GM12878 (cell line): ENCODE measurements around the gene TESK2.

ENCODE experiments used
- CREB1 ChIP-seq: IDR thresholded peaks from 2 replicates; pipeline ENCODE4 v1.6.1; 2012; ENCODE audit warnings: low read depth, mild to moderate bottlenecking, inconsistent platforms
- DPF2 ChIP-seq: fragments of 450-650 bp; IDR thresholded peaks from 2 replicates; pipeline ENCODE4 v1.6.1; 2017; ENCODE audit warnings: mild to moderate bottlenecking
- SRF ChIP-seq, 2 experiments: IDR thresholded peaks; 2 replicates each; pipeline ENCODE4 v1.6.1; 2011; ENCODE audit warnings: low read depth in 2 of 2, low read length in 2 of 2, mild to moderate bottlenecking in 1 of 2, moderate library complexity in 1 of 2
- TF ChIP-seq, protein P1 (sequence below): fragments of 450-650 bp; IDR thresholded peaks from 2 replicates; pipeline ENCODE4 v1.6.1; 2017; ENCODE audit warnings: antibody characterized with exemption, mild to moderate bottlenecking, moderate library complexity
- TF ChIP-seq, protein P2 (sequence below), 3 experiments: IDR thresholded peaks in 2 of 3; conservative IDR thresholded peaks in 1 of 3; 2 replicates each; pipeline ENCODE4 v1.5.1; 2011; ENCODE audit warnings: low read depth in 3 of 3, low read length in 3 of 3, mild to moderate bottlenecking in 3 of 3, control low read depth in 2 of 3, moderate library complexity in 2 of 3, inconsistent platforms in 1 of 3, mixed read lengths in 1 of 3; ENCODE audit not compliant: control insufficient read depth in 2 of 3, insufficient read depth in 1 of 3; ENCODE audit errors: extremely low read depth in 1 of 3

DNA sequence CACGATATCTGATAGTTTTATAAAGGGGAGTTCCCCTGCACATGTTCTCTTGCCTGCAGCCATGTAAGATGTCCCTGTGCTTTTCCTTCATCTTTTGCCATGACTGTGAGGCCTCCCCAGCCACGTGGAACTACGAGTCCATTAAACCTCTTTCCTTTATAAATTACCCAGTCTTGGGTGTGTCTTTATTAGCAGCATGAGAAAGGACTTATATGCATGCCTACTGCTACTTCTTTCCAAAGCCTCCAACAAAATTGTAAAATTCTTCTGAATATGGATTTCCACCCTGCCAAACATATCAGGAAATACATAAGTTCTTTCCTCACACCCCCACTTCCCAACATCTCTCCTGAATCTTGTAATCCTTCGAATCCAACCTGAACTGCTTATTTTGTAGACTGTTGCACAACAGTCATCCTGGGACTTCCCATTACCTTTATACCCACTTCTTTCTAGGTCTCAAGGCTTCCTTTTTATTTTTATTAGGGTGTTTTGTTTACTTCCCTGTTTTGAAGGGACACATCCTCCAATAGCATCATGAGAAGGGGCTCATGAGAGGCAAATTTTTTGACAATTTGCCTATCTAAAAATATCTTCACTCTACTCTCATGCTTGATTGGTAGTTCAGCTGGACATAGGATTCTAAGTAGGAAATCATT lies 83.2 kb downstream of the TESK2 start:
- TF ChIP-seq, protein P1, sequence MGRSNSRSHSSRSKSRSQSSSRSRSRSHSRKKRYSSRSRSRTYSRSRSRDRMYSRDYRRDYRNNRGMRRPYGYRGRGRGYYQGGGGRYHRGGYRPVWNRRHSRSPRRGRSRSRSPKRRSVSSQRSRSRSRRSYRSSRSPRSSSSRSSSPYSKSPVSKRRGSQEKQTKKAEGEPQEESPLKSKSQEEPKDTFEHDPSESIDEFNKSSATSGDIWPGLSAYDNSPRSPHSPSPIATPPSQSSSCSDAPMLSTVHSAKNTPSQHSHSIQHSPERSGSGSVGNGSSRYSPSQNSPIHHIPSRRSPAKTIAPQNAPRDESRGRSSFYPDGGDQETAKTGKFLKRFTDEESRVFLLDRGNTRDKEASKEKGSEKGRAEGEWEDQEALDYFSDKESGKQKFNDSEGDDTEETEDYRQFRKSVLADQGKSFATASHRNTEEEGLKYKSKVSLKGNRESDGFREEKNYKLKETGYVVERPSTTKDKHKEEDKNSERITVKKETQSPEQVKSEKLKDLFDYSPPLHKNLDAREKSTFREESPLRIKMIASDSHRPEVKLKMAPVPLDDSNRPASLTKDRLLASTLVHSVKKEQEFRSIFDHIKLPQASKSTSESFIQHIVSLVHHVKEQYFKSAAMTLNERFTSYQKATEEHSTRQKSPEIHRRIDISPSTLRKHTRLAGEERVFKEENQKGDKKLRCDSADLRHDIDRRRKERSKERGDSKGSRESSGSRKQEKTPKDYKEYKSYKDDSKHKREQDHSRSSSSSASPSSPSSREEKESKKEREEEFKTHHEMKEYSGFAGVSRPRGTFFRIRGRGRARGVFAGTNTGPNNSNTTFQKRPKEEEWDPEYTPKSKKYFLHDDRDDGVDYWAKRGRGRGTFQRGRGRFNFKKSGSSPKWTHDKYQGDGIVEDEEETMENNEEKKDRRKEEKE, result no peak
- TF ChIP-seq CREB1 (no peak), SRF (IDR thresholded peaks at IDR 0.05; ENCODE audit: low read depth in 2 of 2, low read length in 2 of 2) (no peak), DPF2 (no peak)
- TF ChIP-seq, protein P2, sequence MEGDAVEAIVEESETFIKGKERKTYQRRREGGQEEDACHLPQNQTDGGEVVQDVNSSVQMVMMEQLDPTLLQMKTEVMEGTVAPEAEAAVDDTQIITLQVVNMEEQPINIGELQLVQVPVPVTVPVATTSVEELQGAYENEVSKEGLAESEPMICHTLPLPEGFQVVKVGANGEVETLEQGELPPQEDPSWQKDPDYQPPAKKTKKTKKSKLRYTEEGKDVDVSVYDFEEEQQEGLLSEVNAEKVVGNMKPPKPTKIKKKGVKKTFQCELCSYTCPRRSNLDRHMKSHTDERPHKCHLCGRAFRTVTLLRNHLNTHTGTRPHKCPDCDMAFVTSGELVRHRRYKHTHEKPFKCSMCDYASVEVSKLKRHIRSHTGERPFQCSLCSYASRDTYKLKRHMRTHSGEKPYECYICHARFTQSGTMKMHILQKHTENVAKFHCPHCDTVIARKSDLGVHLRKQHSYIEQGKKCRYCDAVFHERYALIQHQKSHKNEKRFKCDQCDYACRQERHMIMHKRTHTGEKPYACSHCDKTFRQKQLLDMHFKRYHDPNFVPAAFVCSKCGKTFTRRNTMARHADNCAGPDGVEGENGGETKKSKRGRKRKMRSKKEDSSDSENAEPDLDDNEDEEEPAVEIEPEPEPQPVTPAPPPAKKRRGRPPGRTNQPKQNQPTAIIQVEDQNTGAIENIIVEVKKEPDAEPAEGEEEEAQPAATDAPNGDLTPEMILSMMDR (IDR thresholded peaks at IDR 0.05 in 2 of 3, conservative IDR thresholded peaks at IDR 0.05 in 1 of 3; ENCODE audit: control insufficient read depth in 2 of 3, extremely low read depth in 1 of 3, insufficient read depth in 1 of 3, low read depth in 3 of 3, low read length in 3 of 3), result no peak
